Retinal pigment epithelial cell (primary cell): Measurements from ENCODE around the gene LRP1.

ENCODE experiments used
- DNase-seq: peaks from one replicate; pipeline ENCODE4 v3.0.0-alpha.2; 2010; ENCODE audit warnings: low read depth
- H3K4me3 ChIP-seq: 2 replicates; pipeline ENCODE4 v1.5.1; 2011; ENCODE audit warnings: mild to moderate bottlenecking, low read length, control low read depth, moderate library complexity
- CTCF ChIP-seq: conservative IDR thresholded peaks from 2 replicates; pipeline ENCODE4 v1.5.1; 2011; ENCODE audit warnings: low read depth, low read length, control low read depth, inconsistent platforms

LRP1 gene

GRCh38 chr12:57244312-57244696 lies 116.0 kb downstream of the LRP1 start:
- no peak for DNase-seq

GRCh38 chr12:57247041-57247440 lies 118.8 kb downstream of the LRP1 start:
- no peak overlapping the region for H3K4me3 ChIP-seq
- DNase-seq: no peak
- TF ChIP-seq CTCF: no peak

More at GRCh38 chr12:57244312-57244696, 116.0 kb downstream of the LRP1 start:
- TF ChIP-seq CTCF: no peak
- H3K4me3 ChIP-seq: no peak overlapping the region

GRCh38 chr12:57248934-57249742 lies 120.9 kb downstream of the LRP1 start:
- DNase-seq: no peak
- no peak for TF ChIP-seq CTCF
- H3K4me3 ChIP-seq: no peak overlapping the region

GRCh38 chr12:57250541-57250940 lies 122.3 kb downstream of the LRP1 start:
- TF ChIP-seq CTCF: no peak
- DNase-seq: no peak
- no peak overlapping the region for H3K4me3 ChIP-seq

- TF ChIP-seq CTCF: no peak
- no peak for DNase-seq
- H3K4me3 ChIP-seq: no peak within 1 kb of the TSS
These were observed 122.7 kb downstream of the LRP1 start, which contains the start of gene STAC3 for GRCh38 chr12:57250956-57251355. Gene STAC3, minus strand, starts transcription at chr12:57251187. Its CDS starts 1,551 bp downstream, at chr12:57249636.

GRCh38 chr12:57254506-57255280 lies 126.4 kb downstream of the LRP1 start:
- DNase-seq: no peak
- no peak overlapping the region for H3K4me3 ChIP-seq
- TF ChIP-seq CTCF: no peak
